Measurements from ENCODE around the gene ATL3.
"Not testable (repeated sequence)": the region's sequence is repeated elsewhere in the genome, so short reads cannot be mapped to it uniquely, and the experiment has no call there.

The ATL3 gene

DNA sequence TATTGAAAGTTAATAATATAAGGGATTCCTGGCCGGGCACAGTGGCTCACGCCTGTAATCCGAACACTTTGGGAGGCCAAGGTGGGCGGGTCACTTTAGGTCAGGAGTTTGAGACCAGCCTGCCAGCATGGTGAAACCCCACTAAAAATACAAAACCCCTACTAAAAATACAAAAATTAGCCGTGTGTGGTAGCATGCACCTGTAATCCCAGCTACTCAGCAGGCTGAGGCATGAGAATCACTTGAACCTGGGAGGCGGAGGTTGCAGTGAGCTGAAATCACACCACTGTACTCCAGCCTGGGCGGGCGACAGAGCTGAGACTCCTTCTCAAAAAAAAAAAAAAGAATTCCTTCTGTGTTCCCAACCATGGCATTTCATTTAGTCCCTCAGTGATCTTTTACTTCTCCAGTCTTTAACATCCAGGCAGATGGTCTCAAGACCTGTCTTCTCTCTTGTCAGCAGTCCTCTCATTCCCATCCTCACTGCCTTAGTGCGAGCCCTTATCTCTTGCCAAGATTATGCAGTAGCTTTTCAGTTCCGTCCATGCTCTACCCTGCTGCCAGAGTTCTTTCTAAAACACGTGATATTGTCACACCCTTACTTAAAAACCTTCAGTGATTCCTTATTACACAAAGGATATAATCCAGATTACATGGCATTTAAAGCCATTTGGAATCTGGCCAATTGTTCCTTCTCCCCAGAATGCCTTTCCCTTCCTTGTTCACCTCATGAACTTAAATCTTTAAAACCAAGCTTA lies 28.0 kb upstream of the ATL3 start:
- DNase-seq (ENCODE audit: extremely low spot score), result no peak
- POLR2A ChIA-PET, result no interaction called here
- TF ChIP-seq, protein P1, sequence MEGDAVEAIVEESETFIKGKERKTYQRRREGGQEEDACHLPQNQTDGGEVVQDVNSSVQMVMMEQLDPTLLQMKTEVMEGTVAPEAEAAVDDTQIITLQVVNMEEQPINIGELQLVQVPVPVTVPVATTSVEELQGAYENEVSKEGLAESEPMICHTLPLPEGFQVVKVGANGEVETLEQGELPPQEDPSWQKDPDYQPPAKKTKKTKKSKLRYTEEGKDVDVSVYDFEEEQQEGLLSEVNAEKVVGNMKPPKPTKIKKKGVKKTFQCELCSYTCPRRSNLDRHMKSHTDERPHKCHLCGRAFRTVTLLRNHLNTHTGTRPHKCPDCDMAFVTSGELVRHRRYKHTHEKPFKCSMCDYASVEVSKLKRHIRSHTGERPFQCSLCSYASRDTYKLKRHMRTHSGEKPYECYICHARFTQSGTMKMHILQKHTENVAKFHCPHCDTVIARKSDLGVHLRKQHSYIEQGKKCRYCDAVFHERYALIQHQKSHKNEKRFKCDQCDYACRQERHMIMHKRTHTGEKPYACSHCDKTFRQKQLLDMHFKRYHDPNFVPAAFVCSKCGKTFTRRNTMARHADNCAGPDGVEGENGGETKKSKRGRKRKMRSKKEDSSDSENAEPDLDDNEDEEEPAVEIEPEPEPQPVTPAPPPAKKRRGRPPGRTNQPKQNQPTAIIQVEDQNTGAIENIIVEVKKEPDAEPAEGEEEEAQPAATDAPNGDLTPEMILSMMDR (IDR thresholded peaks at IDR 0.05; ENCODE audit: control extremely low read depth, extremely low read depth, low read depth, missing control alignments), result no peak
- CTCF ChIA-PET, result interaction anchor here (0.9 to 2.5 kb wide), 2 partner anchors 10 to 17 kb away, joined by 5 to 8 read pairs; partner anchors contain the start of gene RTN3

DNA sequence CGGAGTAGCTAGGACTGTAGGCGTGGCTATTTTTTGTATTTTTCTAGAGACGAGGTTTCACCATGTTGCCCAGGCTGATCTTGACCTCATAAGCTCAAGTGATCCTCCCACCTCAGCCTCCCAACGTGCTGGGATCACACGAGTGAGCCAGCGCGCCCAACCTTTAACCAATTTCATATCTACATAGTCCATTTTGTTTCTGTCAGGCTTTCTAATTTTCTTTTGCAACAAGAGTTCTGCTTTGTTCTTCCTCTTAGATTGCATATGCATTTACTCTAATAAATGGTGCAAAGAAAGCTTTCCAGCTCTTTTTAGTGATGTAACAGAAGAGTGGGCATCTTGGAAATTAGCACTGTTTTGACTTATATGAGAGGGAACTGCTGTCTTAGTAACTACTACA lies 23.4 kb upstream of the ATL3 start:
- ChIA-PET CTCF (interaction anchor here (0.7 to 1.9 kb wide), 7 partner anchors 10 to 44 kb away, joined by 3 to 8 read pairs (median 4); partner anchors contain the start of genes ATL3 and RTN3), POLR2A (no interaction called here)
- TF ChIP-seq, protein P1 (IDR thresholded peaks at IDR 0.05; ENCODE audit: control extremely low read depth, extremely low read depth, low read depth, missing control alignments), result no peak
- no peak for DNase-seq (ENCODE audit: extremely low spot score)

DNA sequence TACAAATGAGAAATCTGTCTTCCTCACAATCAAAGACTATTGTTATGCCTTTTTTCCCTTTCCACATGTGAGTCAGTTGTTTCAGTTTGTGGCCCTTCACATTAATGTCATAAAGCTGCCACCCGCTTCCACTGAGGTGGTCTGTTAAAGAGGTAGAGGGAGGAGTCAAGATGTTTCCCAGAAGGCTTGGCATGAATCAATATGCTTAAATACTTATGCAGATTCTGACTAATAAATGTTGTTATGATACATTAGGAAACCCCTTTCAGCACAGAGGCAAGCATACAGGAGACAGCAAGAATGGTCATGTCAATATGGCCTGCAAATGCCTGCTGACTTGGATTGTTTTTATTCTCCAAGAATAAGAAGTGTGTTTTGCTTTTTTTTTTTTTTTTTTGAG lies 16.7 kb upstream of the ATL3 start:
- CTCF ChIA-PET, result interaction anchor here (1.0 kb wide), 1 partner anchor 208 kb away, joined by 3 read pairs; no protein-coding TSS in a partner anchor
- POLR2A ChIA-PET, result no interaction called here

DNA sequence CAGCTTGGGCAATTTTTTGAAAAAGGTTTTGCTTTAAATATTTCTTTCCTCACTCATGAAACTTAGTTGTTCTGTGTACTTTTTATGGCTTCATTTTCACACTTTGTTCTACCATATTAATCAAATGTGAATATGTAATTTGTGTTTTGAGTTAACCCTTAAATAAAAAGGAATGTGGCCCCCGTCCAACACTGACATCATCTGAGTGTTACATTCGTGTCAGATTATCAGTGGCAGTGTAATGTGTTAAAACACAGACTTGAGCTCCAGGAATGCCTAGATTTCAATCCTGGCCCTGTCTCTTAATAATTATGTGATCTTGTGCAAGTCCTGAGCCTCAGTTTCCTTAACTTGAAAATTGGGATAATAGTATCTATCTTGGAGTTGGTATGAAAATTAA lies 15.8 kb upstream of the ATL3 start:
- ChIA-PET CTCF (interaction anchor here (0.9 to 1.0 kb wide), 2 partner anchors 13 to 208 kb away, joined by 3 read pairs; no protein-coding TSS in a partner anchor), POLR2A (interaction anchor here (0.6 kb wide), 1 partner anchor 987 kb away, joined by 4 read pairs; no protein-coding TSS in a partner anchor)
- TF ChIP-seq, protein P1 (IDR thresholded peaks at IDR 0.05; ENCODE audit: control extremely low read depth, extremely low read depth, low read depth, missing control alignments), result no peak
- DNase-seq (ENCODE audit: extremely low spot score), result no peak

More for the DNA sequence above, 16.7 kb upstream of the ATL3 start:
- no peak for DNase-seq (ENCODE audit: extremely low spot score)
- TF ChIP-seq, protein P1 (IDR thresholded peaks at IDR 0.05; ENCODE audit: control extremely low read depth, extremely low read depth, low read depth, missing control alignments), result no peak

DNA sequence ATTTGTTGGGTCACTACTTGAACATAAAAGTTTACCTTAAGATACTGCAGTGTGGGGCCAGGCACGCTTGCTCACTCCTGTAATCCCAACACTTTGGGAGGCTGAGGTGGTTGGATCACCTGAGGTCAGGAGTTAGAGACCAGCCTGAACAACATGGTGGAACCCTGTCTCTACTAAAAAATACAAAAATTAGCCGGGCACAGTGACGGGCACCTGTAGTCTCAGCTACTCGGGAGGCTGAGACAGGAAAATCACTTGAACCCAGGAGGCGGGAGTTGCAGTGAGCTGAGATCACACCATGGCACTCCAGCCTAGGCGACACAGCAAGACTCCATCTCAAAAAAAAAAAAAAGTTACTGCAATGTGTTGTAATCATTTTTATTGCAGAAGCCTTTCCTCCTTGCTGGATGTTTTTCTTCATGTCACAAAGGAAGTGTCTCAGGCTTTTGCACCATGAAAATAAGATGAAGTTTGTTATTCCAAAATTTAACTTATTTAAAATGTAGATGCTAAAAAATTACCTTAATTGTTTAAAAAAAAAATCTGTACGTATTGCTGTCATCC lies 14.1 kb upstream of the ATL3 start:
- POLR2A ChIA-PET; DNase-seq (ENCODE audit: extremely low spot score): not testable (repeated sequence)
- CTCF ChIA-PET, result interaction anchor here (1.1 to 1.4 kb wide), 4 partner anchors 10 to 30 kb away, joined by 3 to 4 read pairs (median 4); partner anchors contain the start of gene ATL3

DNA sequence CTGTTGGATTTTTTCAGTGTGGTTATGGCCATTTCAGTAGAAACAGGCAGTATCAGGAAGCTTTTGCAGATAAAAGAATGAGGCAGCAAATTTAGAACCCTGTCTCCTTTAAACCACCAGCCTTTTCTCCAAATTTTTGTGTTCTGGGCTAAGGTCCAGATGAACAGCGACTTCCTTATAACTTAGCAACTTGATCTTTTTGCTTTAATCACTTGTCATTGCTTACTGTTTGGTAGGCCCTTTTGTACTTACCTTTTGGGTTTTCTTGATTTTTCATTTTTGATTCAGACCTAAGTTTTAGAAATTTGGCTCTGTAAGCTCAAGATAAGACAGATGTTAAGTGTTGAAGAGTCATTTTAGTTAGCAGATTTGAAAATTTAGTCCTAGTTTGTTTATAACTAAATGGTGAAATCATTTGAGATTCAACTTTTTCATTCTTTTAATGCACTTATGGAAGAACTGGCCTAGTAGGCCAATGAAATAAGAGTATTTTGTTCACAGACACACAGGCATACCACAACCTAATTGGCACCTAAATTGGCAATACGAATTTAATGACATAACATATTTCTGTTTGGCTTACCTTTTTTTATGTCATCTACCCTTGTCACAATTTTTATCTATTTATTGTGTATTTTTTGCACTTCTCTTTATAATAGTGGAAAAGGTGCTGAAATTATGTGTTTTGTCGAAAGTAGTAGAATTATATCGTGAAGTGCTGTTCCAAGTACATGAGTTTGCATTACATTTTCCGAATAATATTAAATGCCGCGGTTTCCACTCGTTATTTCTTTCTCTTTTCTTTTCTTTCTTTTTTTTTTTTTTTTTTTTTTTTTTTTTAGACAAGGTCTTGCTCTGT lies 12.2 kb upstream of the ATL3 start:
- TF ChIP-seq, protein P1 (IDR thresholded peaks at IDR 0.05; ENCODE audit: control extremely low read depth, extremely low read depth, low read depth, missing control alignments), result no peak
- DNase-seq (ENCODE audit: extremely low spot score), result no peak
- ChIA-PET POLR2A (no interaction called here), CTCF (interaction anchor here (0.9 to 3.5 kb wide), 8 partner anchors 10 to 204 kb away, joined by 3 to 17 read pairs (median 4); partner anchors contain the start of gene ATL3)
